ENCODE measurements around the gene KIZ. TPM values are rescaled to one million over a fixed set of nuclear protein-coding genes. Genes with fewer than 3 reads are reported as not detected.

Gene KIZ
- total and polyA plus RNA-seq, 2 donors (not counting 1 experiment from before 2014, with no cell fraction given) = 19.7 to 40.4 TPM

DNA sequence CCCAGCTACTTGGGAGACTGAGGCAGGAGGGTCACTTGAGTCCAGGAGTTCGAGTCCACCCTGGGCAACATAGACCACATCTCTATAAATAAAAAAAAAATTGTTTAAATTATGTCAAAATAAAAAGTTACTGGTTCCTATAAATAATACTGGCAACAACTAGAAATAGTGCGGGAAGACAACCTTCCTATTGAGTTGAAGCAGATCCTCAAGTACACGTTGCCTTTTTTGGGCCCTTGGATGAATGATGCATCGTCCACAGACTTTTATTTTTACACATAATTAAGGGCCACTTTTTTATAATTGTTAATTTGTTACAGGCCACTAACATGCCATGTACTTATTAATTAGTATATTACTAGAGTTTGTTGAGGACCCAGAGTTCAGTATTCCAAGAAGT lies 31.1 kb downstream of the KIZ start:
- Mint-ChIP-seq H3K27me3 (no peaks in the 10 kb centered on the region), H3K27ac (no peak overlapping the region), H3K9me3 (ENCODE audit: insufficient read depth) (no peaks in the 10 kb centered on the region), H3K4me3 (no peak overlapping the region), H3K4me1 (no peaks in the 10 kb centered on the region)
- H4K20me1 ChIP-seq (ENCODE audit: control insufficient read depth, insufficient read depth, low read length, poor library complexity, severe bottlenecking) = no peaks in the 10 kb centered on the region
- no peaks in the 10 kb centered on the region for H3K79me2 ChIP-seq (ENCODE audit: control insufficient read depth, insufficient read depth, low read length)
- ATAC-seq (ENCODE audit: low read depth) = no peak
- H3K27ac ChIP-seq (ENCODE audit: low read length in 2 of 2) = no peak overlapping the region
- peaks cover 0 to 4% of the 10 kb centered on the region in 2 experiments for H3K36me3 ChIP-seq (replicated peaks in 1 of 2; ENCODE audit: control extremely low read depth in 1 of 2, control insufficient read depth in 1 of 2, extremely low read depth in 1 of 2, insufficient read depth in 2 of 2, low read length in 1 of 2)
- peaks cover 0 to 7% (median 0%) of the 10 kb centered on the region in 3 donors for H3K9me3 ChIP-seq (ENCODE audit: control extremely low read depth in 1 of 3, control insufficient read depth in 2 of 3, insufficient read depth in 1 of 3, low read length in 2 of 3)
- no peak overlapping the region for H3K9ac ChIP-seq (ENCODE audit: low read length)
- H3K27me3 ChIP-seq (replicated peaks in 1 of 4; ENCODE audit: control extremely low read depth in 1 of 4, control insufficient read depth in 3 of 4, insufficient read depth in 4 of 4, low read length in 3 of 4) = no peaks in the 10 kb centered on the region
- DNase-seq = no peak
- WGBS (ENCODE audit: insufficient coverage) = no CpG with 5 or more reads among the region's 4 CpGs
- H3K4me3 ChIP-seq (ENCODE audit: control extremely low read depth in 1 of 5, extremely low read depth in 1 of 5, insufficient read depth in 1 of 5, low read depth in 2 of 5, low read length in 4 of 5) = no peak overlapping the region
- POLR2A ChIA-PET = no interaction called here
- H3K4me2 ChIP-seq (replicated peaks; ENCODE audit: low read depth, low read length, poor library complexity, severe bottlenecking) = no peak overlapping the region
- TF ChIP-seq EZH2 (IDR thresholded peaks at IDR 0.05; ENCODE audit: borderline replicate concordance, insufficient read depth, low read depth, low read length, poor library complexity, severe bottlenecking) = no peak
- TF ChIP-seq, protein P1, sequence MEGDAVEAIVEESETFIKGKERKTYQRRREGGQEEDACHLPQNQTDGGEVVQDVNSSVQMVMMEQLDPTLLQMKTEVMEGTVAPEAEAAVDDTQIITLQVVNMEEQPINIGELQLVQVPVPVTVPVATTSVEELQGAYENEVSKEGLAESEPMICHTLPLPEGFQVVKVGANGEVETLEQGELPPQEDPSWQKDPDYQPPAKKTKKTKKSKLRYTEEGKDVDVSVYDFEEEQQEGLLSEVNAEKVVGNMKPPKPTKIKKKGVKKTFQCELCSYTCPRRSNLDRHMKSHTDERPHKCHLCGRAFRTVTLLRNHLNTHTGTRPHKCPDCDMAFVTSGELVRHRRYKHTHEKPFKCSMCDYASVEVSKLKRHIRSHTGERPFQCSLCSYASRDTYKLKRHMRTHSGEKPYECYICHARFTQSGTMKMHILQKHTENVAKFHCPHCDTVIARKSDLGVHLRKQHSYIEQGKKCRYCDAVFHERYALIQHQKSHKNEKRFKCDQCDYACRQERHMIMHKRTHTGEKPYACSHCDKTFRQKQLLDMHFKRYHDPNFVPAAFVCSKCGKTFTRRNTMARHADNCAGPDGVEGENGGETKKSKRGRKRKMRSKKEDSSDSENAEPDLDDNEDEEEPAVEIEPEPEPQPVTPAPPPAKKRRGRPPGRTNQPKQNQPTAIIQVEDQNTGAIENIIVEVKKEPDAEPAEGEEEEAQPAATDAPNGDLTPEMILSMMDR (IDR thresholded peaks at IDR 0.05) = no peak
- H2AFZ ChIP-seq (ENCODE audit: insufficient read depth, low read depth, low read length, poor library complexity, severe bottlenecking) = no peak overlapping the region
- CTCF ChIA-PET = no interaction called here
- intact Hi-C loops (cut with micrococcal nuclease) = no loop called here
- H3K4me1 ChIP-seq (ENCODE audit: control insufficient read depth in 2 of 2, insufficient read depth in 2 of 2, low read length in 2 of 2) = no peaks in the 10 kb centered on the region

GRCh38 chr20:21159658-21160380 lies 33.9 kb downstream of the KIZ start:
- H3K4me1 ChIP-seq (ENCODE audit: control insufficient read depth in 2 of 2, insufficient read depth in 2 of 2, low read length in 2 of 2) = no peaks in the 10 kb centered on the region
- H3K4me2 ChIP-seq (replicated peaks; ENCODE audit: low read depth, low read length, poor library complexity, severe bottlenecking) = no peak overlapping the region
- H2AFZ ChIP-seq (ENCODE audit: insufficient read depth, low read depth, low read length, poor library complexity, severe bottlenecking) = no peak overlapping the region
- H3K36me3 ChIP-seq (replicated peaks in 1 of 2; ENCODE audit: control extremely low read depth in 1 of 2, control insufficient read depth in 1 of 2, extremely low read depth in 1 of 2, insufficient read depth in 2 of 2, low read length in 1 of 2) = peaks cover 0 to 10% of the 10 kb centered on the region in 2 experiments
- intact Hi-C loops (cut with micrococcal nuclease) = no loop called here
- DNase-seq (no peak), ATAC-seq (ENCODE audit: low read depth) (no peak)
- WGBS (ENCODE audit: insufficient coverage) = 13% methylated on average over 3 of the region's 6 CpGs
- H3K27me3 ChIP-seq (replicated peaks in 1 of 4; ENCODE audit: control extremely low read depth in 1 of 4, control insufficient read depth in 3 of 4, insufficient read depth in 4 of 4, low read length in 3 of 4) = no peaks in the 10 kb centered on the region
- no peaks in the 10 kb centered on the region for H3K79me2 ChIP-seq (ENCODE audit: control insufficient read depth, insufficient read depth, low read length)
- H4K20me1 ChIP-seq (ENCODE audit: control insufficient read depth, insufficient read depth, low read length, poor library complexity, severe bottlenecking) = no peaks in the 10 kb centered on the region
- H3K9me3 Mint-ChIP-seq (ENCODE audit: insufficient read depth) = no peaks in the 10 kb centered on the region
- no peak overlapping the region for H3K27ac ChIP-seq (ENCODE audit: low read length in 2 of 2)
- ChIA-PET CTCF (no interaction called here), POLR2A (no interaction called here)
- H3K4me3 ChIP-seq (ENCODE audit: control extremely low read depth in 1 of 5, extremely low read depth in 1 of 5, insufficient read depth in 1 of 5, low read depth in 2 of 5, low read length in 4 of 5) = no peak overlapping the region
- H3K9me3 ChIP-seq (ENCODE audit: control extremely low read depth in 1 of 3, control insufficient read depth in 2 of 3, insufficient read depth in 1 of 3, low read length in 2 of 3) = peaks cover 0 to 7% (median 0%) of the 10 kb centered on the region in 3 donors
- H3K4me1 Mint-ChIP-seq = no peaks in the 10 kb centered on the region
- H3K27ac Mint-ChIP-seq = no peak overlapping the region
- H3K9ac ChIP-seq (ENCODE audit: low read length) = no peak overlapping the region
- no peak overlapping the region for H3K4me3 Mint-ChIP-seq
- no peak for TF ChIP-seq EZH2 (IDR thresholded peaks at IDR 0.05; ENCODE audit: borderline replicate concordance, insufficient read depth, low read depth, low read length, poor library complexity, severe bottlenecking)
- TF ChIP-seq, protein P1 (IDR thresholded peaks at IDR 0.05) = no peak
- H3K27me3 Mint-ChIP-seq = no peaks in the 10 kb centered on the region
